ENCODE measurements around the gene IRGC.

DNA sequence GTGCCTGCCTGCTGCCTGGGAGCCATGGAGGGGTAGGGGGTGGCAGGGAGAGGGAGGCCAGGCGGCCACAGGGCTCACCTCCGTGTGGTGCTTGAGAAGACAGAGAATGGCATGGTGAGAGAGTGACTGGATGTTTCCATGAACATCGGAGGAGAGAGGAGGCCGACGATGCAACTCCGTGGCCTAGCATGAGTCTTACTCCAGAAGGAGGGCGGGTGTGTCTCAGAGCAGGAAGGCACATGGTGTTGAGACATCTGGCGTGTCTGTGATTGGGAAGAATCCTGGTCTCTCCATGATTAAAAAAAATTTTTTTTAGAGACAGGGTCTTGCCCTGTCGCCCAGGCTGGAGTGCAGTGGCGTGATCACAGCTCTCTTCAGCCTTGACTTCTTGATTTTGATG, 5.1 kb downstream of the IRGC start:
- TF ChIP-seq ARNTL (CRISPR knock-in tag; IDR thresholded peaks at IDR 0.05; ENCODE audit: borderline replicate concordance, low read depth) (no peak), BACH2 (CRISPR knock-in tag; IDR thresholded peaks at IDR 0.05; ENCODE audit: borderline replicate concordance) (no peak)
- TF ChIP-seq, protein P1, sequence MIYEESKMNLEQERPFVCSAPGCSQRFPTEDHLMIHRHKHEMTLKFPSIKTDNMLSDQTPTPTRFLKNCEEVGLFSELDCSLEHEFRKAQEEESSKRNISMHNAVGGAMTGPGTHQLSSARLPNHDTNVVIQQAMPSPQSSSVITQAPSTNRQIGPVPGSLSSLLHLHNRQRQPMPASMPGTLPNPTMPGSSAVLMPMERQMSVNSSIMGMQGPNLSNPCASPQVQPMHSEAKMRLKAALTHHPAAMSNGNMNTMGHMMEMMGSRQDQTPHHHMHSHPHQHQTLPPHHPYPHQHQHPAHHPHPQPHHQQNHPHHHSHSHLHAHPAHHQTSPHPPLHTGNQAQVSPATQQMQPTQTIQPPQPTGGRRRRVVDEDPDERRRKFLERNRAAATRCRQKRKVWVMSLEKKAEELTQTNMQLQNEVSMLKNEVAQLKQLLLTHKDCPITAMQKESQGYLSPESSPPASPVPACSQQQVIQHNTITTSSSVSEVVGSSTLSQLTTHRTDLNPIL (CRISPR knock-in tag; IDR thresholded peaks at IDR 0.05; ENCODE audit: low read depth): no peak
- TF ChIP-seq, protein P2, sequence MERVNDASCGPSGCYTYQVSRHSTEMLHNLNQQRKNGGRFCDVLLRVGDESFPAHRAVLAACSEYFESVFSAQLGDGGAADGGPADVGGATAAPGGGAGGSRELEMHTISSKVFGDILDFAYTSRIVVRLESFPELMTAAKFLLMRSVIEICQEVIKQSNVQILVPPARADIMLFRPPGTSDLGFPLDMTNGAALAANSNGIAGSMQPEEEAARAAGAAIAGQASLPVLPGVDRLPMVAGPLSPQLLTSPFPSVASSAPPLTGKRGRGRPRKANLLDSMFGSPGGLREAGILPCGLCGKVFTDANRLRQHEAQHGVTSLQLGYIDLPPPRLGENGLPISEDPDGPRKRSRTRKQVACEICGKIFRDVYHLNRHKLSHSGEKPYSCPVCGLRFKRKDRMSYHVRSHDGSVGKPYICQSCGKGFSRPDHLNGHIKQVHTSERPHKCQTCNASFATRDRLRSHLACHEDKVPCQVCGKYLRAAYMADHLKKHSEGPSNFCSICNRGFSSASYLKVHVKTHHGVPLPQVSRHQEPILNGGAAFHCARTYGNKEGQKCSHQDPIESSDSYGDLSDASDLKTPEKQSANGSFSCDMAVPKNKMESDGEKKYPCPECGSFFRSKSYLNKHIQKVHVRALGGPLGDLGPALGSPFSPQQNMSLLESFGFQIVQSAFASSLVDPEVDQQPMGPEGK (CRISPR knock-in tag; IDR thresholded peaks at IDR 0.05; ENCODE audit: borderline replicate concordance): no peak
- TF ChIP-seq, protein P3, sequence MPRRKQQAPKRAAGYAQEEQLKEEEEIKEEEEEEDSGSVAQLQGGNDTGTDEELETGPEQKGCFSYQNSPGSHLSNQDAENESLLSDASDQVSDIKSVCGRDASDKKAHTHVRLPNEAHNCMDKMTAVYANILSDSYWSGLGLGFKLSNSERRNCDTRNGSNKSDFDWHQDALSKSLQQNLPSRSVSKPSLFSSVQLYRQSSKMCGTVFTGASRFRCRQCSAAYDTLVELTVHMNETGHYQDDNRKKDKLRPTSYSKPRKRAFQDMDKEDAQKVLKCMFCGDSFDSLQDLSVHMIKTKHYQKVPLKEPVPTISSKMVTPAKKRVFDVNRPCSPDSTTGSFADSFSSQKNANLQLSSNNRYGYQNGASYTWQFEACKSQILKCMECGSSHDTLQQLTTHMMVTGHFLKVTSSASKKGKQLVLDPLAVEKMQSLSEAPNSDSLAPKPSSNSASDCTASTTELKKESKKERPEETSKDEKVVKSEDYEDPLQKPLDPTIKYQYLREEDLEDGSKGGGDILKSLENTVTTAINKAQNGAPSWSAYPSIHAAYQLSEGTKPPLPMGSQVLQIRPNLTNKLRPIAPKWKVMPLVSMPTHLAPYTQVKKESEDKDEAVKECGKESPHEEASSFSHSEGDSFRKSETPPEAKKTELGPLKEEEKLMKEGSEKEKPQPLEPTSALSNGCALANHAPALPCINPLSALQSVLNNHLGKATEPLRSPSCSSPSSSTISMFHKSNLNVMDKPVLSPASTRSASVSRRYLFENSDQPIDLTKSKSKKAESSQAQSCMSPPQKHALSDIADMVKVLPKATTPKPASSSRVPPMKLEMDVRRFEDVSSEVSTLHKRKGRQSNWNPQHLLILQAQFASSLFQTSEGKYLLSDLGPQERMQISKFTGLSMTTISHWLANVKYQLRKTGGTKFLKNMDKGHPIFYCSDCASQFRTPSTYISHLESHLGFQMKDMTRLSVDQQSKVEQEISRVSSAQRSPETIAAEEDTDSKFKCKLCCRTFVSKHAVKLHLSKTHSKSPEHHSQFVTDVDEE (CRISPR knock-in tag; IDR thresholded peaks at IDR 0.05): no peak
